Rectal smooth muscle tissue (tissue), 1 donor: Measurements from ENCODE around the gene C19orf73.
A peak's percentile ranks its signal among the peaks of the same experiment; 100 is the strongest.
"Not testable (repeated sequence)": the region's sequence is repeated elsewhere in the genome, so short reads cannot be mapped to it uniquely, and the experiment has no call there.

Experiments used
- H3K27ac ChIP-seq: one replicate; pipeline ENCODE4 v1.7.0; 2013; ENCODE audit warnings: low read depth, low read length, inconsistent platforms
- H3K27me3 ChIP-seq: one replicate; pipeline ENCODE4 v1.7.0; 2013; ENCODE audit warnings: low read length; ENCODE audit not compliant: control insufficient read depth, insufficient read depth
- H3K36me3 ChIP-seq: one replicate; pipeline ENCODE4 v1.7.0; 2013; ENCODE audit warnings: low read length; ENCODE audit not compliant: control insufficient read depth, insufficient read depth
- H3K4me1 ChIP-seq: one replicate; pipeline ENCODE4 v1.7.0; 2013; ENCODE audit warnings: low read length; ENCODE audit not compliant: control insufficient read depth, insufficient read depth
- H3K4me3 ChIP-seq: one replicate; pipeline ENCODE4 v1.7.0; 2013; ENCODE audit warnings: low read length
- H3K9ac ChIP-seq: one replicate; pipeline ENCODE4 v1.7.0; 2013; ENCODE audit warnings: low read length

Gene C19orf73

DNA sequence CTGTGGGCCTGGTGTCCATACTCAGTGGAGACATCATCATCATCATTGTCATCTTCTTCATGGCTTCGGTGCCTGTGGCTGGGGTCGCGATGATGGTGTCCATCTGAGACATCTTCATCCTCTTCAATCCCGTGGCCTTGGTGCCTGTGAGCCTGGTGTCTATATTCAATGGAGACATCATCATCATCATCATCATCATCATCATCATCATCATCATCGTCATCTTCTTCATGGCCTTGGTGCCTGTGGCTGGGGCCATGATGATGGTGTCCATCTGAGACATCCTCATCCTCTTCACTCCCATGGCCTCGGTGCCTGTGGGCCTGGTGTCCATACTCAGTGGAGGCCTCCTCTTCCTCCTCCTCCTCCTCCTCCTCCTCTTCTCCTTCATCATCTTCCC, 35.3 kb upstream of the C19orf73 start:
- Histone ChIP-seq H3K9ac (no peak overlapping the region), H3K4me3 (no peak overlapping the region), H3K27ac (no peak overlapping the region), H3K27me3 (no peaks in the 10 kb centered on the region), H3K4me1 (peaks cover 6% of the 10 kb centered on the region), H3K36me3 (no peaks in the 10 kb centered on the region)

GRCh38 chr19:49153167-49153809, 34.3 kb upstream of the C19orf73 start:
- Histone ChIP-seq H3K27me3 (no peaks in the 10 kb centered on the region), H3K36me3 (no peaks in the 10 kb centered on the region), H3K4me3 (no peak overlapping the region), H3K9ac (no peak overlapping the region), H3K27ac (no peak overlapping the region), H3K4me1 (peaks cover 7% of the 10 kb centered on the region)

- no peak overlapping the region for H3K4me3 ChIP-seq
- H3K4me1 ChIP-seq = peaks cover 7% of the 10 kb centered on the region
- H3K36me3 ChIP-seq = no peaks in the 10 kb centered on the region
- H3K27ac ChIP-seq = no peak overlapping the region
- H3K27me3 ChIP-seq = no peaks in the 10 kb centered on the region
- H3K9ac ChIP-seq = no peak overlapping the region
These were observed 33.2 kb upstream of the C19orf73 start for GRCh38 chr19:49152119-49152550.

DNA sequence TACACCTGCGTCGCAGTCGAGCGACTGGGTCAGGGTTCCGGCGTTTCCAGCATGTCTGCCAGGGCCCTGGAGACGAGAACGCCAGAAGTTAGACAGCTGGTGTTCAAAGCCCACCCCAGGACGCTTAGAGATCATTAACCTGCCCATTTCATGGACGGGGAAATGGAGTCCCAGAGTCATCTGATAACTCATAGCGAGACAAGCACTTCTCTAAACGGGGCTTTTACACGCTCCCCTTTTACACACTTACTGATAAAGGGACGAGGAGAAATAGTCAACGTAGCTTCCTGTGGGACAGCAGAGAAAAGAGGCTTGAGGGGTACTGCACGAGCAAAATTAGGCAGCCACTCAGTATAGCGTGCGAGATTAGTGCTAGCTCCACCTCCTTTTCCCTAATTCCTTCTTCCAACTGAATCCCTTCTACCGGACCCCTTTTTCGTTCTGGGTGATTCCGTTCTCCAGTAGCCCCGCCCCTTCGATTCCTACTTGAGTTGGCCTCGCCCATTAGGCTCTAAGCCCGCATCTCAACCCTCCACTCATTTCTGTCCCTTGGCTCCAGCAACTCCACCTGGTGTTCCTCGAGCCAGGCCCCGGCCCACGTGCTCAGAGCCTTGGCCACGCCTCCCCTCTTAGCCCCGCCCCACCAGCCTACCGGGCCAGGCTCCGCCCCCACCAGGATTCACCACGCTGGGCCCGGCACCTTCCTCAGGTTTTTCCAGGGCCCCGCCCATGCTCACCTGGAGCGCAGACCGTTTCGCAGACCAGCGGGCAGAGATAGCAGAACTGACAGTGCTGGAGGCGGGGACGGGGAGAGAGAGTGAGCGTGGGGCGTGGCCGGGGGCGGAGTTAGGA, 32.5 kb upstream of the C19orf73 start:
- Histone ChIP-seq H3K27ac (no peak overlapping the region), H3K9ac (no peak overlapping the region), H3K27me3 (no peaks in the 10 kb centered on the region), H3K4me1 (peaks cover 7% of the 10 kb centered on the region), H3K36me3 (no peaks in the 10 kb centered on the region), H3K4me3 (peak overlapping the region; percentile 33)

- Histone ChIP-seq H3K27me3 (no peaks in the 10 kb centered on the region), H3K9ac (no peak overlapping the region), H3K36me3 (no peaks in the 10 kb centered on the region), H3K4me3 (peak overlapping the region; percentile 81), H3K27ac (no peak overlapping the region), H3K4me1 (peaks cover 7% of the 10 kb centered on the region)
These were observed 32.0 kb upstream of the C19orf73 start for GRCh38 chr19:49150944-49151243.

- no peaks in the 10 kb centered on the region for H3K36me3 ChIP-seq
- peaks cover 7% of the 10 kb centered on the region for H3K4me1 ChIP-seq
These were observed 31.4 kb upstream of the C19orf73 start for GRCh38 chr19:49150106-49150943.

DNA sequence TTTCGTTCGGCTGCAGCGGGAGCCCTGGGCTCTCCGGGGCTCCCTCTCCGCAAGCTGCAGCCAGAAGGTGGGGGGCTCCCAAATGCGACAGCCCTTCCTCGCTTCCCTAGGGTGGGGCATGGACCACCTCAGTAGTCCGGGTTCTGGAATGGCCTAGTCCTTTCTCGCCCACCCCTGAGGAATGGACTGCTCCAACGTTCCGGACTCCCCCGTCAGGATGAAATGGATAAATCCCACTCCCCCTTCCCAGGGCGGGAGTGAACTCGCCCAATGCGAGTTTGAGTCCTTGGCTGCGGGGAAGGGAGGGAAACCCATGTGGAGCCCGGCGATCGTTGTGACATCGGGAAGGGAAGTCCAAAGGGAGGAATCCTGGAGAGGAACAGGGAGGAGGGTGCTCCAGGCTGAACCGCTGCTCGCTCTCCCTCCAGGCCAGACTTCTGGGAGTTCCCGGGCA, 30.7 kb upstream of the C19orf73 start:
- peak overlapping the region; percentile 72 for H3K27ac ChIP-seq
- H3K4me3 ChIP-seq = peak overlapping the region; percentile 81
- H3K9ac ChIP-seq = peak overlapping the region; percentile 76
- H3K36me3 ChIP-seq = no peaks in the 10 kb centered on the region
- peaks cover 3% of the 10 kb centered on the region for H3K27me3 ChIP-seq
- peaks cover 7% of the 10 kb centered on the region for H3K4me1 ChIP-seq

More at GRCh38 chr19:49150106-49150943, 31.4 kb upstream of the C19orf73 start:
- H3K27ac ChIP-seq = peak overlapping the region; percentile 72
- H3K4me3 ChIP-seq = peak overlapping the region; percentile 81
- H3K27me3 ChIP-seq = peaks cover 3% of the 10 kb centered on the region
- peak overlapping the region; percentile 76 for H3K9ac ChIP-seq

GRCh38 chr19:49148784-49149651, 30.1 kb upstream of the C19orf73 start:
- H3K4me1 ChIP-seq = peaks cover 7% of the 10 kb centered on the region
- H3K4me3 ChIP-seq = peak overlapping the region; percentile 81
- peaks cover 3% of the 10 kb centered on the region for H3K27me3 ChIP-seq
- no peaks in the 10 kb centered on the region for H3K36me3 ChIP-seq
- H3K27ac ChIP-seq = peak overlapping the region; percentile 72
- H3K9ac ChIP-seq = peak overlapping the region; percentile 76

DNA sequence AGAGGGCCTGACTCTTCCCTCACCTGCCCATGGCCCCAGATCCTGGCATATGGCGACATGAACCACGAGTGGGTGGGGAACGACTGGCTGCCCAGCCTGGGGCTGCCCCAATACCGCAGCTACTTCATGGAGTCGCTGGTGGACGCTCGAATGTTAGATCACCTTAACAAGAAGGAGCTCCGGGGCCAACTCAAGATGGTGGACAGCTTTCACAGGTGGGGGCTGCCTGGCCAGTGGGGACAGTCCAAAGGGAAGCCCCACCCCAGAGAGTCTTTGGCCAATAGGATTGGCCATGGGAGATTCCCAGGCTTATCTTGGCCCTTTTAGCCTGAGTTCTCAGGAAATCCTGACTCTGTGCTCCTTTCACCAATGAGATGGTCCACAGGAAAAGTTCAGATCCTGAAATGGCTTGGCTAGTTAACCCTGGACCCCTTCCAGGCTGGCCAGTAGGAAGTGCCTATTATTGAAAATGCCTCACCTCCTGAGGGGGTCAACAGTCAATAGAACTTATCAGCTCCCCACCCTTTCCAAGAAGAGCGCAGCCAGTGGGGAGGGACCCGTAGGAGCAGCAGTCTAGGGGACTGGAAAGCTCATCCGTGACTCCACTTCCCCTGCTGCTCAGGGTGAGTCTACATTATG, 29.2 kb upstream of the C19orf73 start:
- peaks cover 7% of the 10 kb centered on the region for H3K4me1 ChIP-seq
- peaks cover 3% of the 10 kb centered on the region for H3K27me3 ChIP-seq
- no peak overlapping the region for H3K27ac ChIP-seq
- H3K36me3 ChIP-seq = no peaks in the 10 kb centered on the region
- H3K4me3 ChIP-seq = peak overlapping the region; percentile 81
- no peak overlapping the region for H3K9ac ChIP-seq

GRCh38 chr19:49146408-49146770, 27.4 kb upstream of the C19orf73 start:
- not testable (repeated sequence) for H3K4me3 ChIP-seq, H3K9ac ChIP-seq, H3K36me3 ChIP-seq

DNA sequence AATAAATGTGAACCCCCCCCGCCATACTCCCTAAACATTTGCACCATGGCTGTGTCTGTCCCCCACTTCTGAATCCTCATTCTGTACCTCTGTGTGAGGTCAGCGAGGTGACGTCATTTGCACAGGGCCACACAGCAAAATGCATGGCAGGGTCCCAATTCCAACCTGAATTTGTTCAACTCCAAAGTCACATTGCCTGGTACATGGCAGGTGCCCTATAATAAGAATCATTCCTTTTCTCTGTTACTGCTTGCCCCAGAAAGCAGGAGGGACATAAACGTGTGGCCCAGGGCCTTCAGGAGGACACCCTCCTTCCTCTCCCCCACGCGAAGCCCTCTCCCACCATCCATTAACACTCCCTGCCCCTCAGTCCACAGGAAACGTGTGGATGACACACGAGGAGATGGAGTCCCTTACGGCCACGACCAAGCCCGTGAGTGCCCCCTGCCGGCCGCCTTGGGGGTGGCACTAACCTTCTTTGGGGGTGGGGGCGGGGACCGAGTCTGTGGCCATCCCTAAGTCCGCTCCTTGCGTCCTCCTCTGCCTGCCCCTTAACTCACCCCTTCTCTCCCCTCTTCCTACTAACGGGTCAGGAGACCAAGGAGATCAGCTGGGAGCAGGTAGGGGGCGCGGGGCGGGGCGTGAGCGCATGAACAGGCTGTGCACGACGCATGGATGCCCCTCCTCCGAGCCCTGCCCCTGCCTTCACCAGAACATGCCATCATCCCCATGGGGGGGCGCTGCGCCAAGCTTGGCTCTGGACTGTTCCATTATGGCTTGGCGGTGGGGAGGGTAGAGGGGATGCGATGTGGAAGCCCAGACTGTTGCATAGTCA, 26.8 kb upstream of the C19orf73 start:
- Histone ChIP-seq H3K4me1 (peaks cover 7% of the 10 kb centered on the region), H3K4me3 (peak overlapping the region; percentile 34), H3K9ac (no peak overlapping the region), H3K36me3 (no peaks in the 10 kb centered on the region), H3K27me3 (peaks cover 3% of the 10 kb centered on the region), H3K27ac (no peak overlapping the region)

More at GRCh38 chr19:49146408-49146770, 27.4 kb upstream of the C19orf73 start:
- H3K27ac ChIP-seq, H3K4me1 ChIP-seq, H3K27me3 ChIP-seq: not testable (repeated sequence)
